GM18517 (cell line): ENCODE measurements around the gene SLC22A23.

Experiments used
- ATAC-seq: cut with Tn5 transposase; IDR thresholded peaks from one replicate; pipeline ENCODE4 v1.9.1; 2021; ENCODE audit warnings: mild to moderate bottlenecking, moderate library complexity; ENCODE audit not compliant: unreplicated experiment

Gene SLC22A23

DNA sequence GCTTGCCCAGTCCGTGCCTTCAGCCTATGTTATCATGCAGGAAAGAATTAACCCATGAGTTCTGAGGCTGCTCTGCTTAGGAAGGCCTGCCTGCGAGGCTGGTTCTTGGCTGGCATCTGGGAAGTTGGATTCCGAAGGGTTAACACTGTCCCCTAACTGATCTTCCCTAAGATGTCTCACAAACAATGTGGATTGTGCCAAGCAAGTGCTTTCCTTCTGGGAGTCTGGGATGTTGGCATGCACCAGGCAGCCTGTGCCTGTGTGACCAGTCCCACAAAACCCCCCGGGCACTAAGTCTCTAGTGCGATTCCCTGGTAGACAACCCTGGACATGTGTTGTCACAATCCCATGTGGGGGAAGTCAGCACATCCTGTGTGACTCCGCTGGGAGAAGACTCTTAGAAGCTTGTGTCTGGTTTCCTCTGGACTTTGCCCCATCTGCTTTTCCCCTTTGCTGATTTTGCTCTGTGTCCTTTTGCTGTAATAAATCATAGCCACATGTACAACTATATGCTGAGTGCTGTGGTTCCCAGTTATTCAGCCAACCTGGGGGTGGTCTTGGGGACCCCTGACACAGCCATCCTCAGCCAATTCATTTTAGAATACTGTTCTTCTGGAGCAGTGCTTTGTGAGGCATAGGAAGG lies 83.8 kb downstream of the SLC22A23 start:
- no peak for ATAC-seq

- ATAC-seq = no peak
Measured at GRCh38 chr6:3372184-3372846, 84.5 kb downstream of the SLC22A23 start.

DNA sequence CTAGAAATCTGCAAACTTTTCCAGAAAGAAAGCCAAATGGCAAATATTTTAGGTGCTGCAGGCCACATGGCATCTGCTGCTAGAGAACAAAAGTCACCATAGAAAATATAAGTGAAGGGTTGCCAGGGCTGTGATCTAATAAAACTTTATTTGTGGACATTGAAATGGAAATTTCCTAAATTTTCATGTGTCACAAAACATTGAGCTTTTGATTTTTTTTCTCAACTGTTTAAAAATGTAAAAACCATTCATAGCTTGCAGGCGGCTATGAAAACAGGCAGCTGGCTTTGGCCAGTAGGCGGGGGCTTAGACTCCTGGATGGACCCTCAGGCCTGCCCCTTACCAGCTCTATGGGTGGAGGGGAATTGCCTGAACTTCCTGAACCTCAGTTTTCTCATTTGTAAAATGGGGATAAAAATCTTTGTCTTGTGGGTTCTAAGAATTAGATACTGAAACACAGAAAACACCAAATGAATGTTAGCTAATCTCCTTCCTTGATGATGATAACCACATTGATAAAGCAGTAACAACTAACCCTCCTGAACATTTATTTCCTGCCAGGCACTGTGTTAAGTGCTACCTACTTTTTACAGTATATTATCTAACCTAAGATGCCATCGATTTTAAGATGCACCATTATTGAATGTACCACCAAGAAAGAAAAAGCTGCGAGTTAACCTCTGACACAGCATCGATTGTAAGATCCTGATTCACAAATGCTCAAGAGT lies 85.5 kb downstream of the SLC22A23 start:
- ATAC-seq = no peak

- ATAC-seq = no peak
Measured at GRCh38 chr6:3370361-3371221, 86.3 kb downstream of the SLC22A23 start.

- ATAC-seq = no peak
Measured at GRCh38 chr6:3369985-3370360, 86.9 kb downstream of the SLC22A23 start.

- ATAC-seq = no peak
Measured at GRCh38 chr6:3368685-3369084, 88.2 kb downstream of the SLC22A23 start.

DNA sequence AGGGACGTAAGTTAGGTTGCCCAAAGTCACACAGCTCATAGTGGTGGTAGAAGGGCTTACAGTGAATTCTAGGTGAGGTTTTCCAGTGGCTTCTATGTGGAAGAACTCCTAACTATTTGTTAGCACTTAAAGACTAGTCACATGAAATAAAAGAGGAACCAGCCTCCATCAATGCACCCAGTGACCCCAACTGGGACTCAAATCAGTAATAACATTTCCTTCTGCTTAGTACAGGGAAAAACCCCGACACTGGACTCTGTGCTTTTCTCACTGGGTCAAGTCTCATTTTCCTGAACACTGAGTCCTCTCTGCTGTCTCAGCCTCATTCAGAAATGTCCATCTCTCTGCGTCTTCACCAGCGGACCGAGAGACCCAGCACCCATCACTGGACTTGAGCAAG lies 89.2 kb downstream of the SLC22A23 start:
- ATAC-seq = no peak

DNA sequence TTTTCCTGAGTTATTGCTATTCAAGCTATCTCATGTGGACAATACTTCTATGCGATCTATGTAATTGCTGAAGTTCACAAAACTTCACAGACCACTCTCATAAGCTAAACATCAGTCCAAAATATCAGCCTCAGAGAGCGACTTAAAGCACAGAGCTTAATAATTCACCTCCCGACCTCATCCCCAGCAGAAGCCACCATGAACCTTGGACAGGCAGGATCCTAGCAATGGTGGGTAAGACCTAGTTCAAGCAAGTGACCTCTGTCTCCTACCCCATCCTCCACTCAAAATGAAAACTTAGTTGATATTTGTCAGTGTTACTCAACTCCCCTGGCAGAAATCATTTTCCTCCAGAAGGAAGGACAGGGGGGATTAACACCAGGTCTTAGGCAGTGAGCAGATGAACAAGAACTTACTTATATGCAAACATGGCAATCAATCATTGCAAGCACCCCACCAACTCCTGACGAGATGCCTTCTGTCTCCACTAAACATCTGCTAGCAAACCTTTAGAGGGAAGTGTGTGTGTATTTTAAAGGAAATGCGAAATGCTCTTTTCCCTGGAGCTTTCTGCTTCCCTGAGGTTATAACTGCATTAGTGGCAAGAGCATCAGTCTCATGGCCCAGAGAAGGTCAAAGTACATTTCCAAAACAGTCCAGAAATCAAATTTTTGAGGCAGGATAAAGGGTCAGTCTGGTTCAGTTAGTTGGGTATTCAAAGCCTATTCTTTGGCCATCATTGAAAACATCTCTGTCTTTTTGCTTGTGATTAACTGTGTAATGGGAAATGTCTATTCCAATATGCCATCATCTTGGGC lies 90.0 kb downstream of the SLC22A23 start:
- ATAC-seq = no peak

DNA sequence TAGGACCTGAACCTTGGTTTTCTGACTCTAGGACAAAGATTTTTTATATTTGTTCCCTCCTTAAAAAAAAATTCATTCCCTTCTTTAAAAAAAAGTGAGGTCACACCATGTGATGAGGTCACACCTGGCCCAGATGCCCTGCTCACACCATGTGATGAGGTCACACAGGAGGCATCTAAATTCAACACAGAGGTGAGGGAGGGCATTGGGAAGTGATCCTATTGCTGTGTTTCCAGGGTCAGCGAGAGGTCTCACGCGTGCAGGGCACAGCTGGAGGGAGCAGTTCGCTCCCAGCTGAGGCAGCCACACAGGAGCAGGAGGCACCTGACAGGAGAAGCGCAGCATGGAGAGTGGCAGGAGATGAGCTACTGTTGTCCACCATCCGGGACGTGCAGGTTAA lies 92.5 kb downstream of the SLC22A23 start:
- no peak for ATAC-seq

- no peak for ATAC-seq
Measured at GRCh38 chr6:3363296-3364025, 93.4 kb downstream of the SLC22A23 start.

GRCh38 chr6:3361312-3362037 lies 95.4 kb downstream of the SLC22A23 start:
- no peak for ATAC-seq

- no peak for ATAC-seq
Measured at GRCh38 chr6:3360727-3361045, 96.2 kb downstream of the SLC22A23 start.

GRCh38 chr6:3359973-3360726 lies 96.7 kb downstream of the SLC22A23 start:
- ATAC-seq = no peak

DNA sequence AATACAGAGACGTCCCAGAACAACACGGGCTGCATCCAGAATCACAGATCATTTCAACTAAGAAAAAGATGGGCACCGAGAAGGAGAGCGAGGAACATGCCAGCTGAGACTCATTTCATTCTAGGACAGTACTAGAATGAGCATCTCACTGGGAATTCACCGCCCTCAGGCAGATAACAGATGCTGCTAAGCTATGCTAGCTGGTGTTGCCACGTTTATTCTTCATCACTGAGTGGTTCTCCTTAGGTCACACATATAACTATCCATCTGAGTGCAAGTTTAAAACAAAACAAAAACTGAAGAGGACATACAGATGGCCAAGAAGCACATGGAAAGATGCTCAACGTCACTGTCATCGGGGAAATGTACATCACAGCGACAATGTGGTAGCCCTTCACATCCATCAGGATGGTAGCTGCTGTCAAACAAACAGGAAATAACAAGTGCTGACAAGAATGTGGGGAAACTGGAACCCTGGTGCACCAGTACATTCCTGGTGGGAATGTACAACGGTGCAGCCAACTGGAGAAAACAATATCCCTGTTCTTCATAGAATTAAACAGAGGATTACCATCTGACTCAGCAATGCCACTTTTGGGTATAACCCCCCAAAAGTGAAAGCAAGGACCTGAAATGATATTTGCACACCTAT lies 97.6 kb downstream of the SLC22A23 start:
- ATAC-seq = no peak

GRCh38 chr6:3358413-3359100 lies 98.3 kb downstream of the SLC22A23 start:
- ATAC-seq = no peak

DNA sequence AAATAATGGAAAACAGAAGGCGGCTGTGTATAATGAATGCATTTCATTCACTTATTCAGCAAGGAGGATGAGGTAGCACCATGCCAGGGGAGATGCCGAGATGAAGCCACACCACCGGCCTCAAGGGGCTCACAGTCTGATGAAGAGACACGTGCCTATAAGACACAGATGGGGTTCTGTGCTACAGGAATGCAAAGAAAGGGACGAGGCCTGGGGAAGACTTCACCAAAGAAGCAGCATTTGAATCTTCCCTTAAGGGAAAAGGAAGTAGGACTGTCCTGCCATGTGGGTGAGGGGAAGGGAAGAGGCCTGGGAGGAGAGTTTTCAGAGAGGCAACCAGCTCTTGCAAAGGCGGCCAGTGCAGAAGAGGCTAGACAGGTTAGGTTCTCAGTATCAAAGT lies 99.2 kb downstream of the SLC22A23 start:
- ATAC-seq = no peak

- ATAC-seq = no peak
Measured at GRCh38 chr6:3356824-3357420, 99.9 kb downstream of the SLC22A23 start.
